GM12878 (cell line): ENCODE data around the gene CLIP2.

Experiments
- POLR2A ChIP-seq: IDR thresholded peaks from 2 replicates; pipeline ENCODE4 v1.6.1; 2011; ENCODE audit warnings: low read depth, mild to moderate bottlenecking, low read length
- TCF12 ChIP-seq: IDR thresholded peaks from 2 replicates; pipeline ENCODE4 v1.6.1; 2011; ENCODE audit warnings: low read depth, mild to moderate bottlenecking, low read length
- TF ChIP-seq, protein P1 (sequence below), 3 experiments: IDR thresholded peaks in 2 of 3; conservative IDR thresholded peaks in 1 of 3; 2 replicates each; pipeline ENCODE4 v1.5.1; 2011; ENCODE audit warnings: low read depth in 3 of 3, low read length in 3 of 3, mild to moderate bottlenecking in 3 of 3, control low read depth in 2 of 3, moderate library complexity in 2 of 3, inconsistent platforms in 1 of 3, mixed read lengths in 1 of 3; ENCODE audit not compliant: control insufficient read depth in 2 of 3, insufficient read depth in 1 of 3; ENCODE audit errors: extremely low read depth in 1 of 3

- TF ChIP-seq, protein P1, sequence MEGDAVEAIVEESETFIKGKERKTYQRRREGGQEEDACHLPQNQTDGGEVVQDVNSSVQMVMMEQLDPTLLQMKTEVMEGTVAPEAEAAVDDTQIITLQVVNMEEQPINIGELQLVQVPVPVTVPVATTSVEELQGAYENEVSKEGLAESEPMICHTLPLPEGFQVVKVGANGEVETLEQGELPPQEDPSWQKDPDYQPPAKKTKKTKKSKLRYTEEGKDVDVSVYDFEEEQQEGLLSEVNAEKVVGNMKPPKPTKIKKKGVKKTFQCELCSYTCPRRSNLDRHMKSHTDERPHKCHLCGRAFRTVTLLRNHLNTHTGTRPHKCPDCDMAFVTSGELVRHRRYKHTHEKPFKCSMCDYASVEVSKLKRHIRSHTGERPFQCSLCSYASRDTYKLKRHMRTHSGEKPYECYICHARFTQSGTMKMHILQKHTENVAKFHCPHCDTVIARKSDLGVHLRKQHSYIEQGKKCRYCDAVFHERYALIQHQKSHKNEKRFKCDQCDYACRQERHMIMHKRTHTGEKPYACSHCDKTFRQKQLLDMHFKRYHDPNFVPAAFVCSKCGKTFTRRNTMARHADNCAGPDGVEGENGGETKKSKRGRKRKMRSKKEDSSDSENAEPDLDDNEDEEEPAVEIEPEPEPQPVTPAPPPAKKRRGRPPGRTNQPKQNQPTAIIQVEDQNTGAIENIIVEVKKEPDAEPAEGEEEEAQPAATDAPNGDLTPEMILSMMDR (IDR thresholded peaks at IDR 0.05 in 2 of 3, conservative IDR thresholded peaks at IDR 0.05 in 1 of 3; ENCODE audit: control insufficient read depth in 2 of 3, extremely low read depth in 1 of 3, insufficient read depth in 1 of 3, low read depth in 3 of 3, low read length in 3 of 3) = no peak
- TF ChIP-seq TCF12 (no peak), POLR2A (no peak)
These were observed 48.7 kb upstream of the CLIP2 start for GRCh38 chr7:74240482-74240881.
